ENCODE measurements around the gene PCDHGB4. TPM values are rescaled to one million over a fixed set of nuclear protein-coding genes. Genes with fewer than 3 reads are reported as not detected.
"Not testable (repeated sequence)": the region's sequence is repeated elsewhere in the genome, so short reads cannot be mapped to it uniquely, and the experiment has no call there.

Gene PCDHGB4
- total RNA-seq, 4 donors from 2014 or later = 5.2 to 8.9 (median 8.4) TPM

DNA sequence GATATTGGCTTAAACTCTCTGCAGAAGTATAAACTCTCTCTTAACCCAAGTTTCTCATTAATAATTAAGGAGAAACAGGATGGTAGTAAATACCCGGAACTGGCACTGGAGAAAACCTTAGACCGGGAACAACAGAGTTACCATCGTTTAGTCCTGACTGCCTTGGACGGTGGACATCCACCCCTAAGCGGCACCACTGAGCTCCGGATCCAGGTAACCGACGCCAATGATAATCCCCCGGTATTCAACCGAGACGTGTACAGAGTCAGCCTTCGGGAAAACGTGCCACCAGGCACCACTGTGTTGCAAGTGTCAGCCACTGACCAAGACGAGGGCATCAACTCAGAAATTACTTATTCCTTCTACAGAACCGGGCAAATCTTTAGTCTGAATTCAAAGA, 11.1 kb downstream of the PCDHGB4 start:
- no peak overlapping the region for H3K4me3 ChIP-seq (ENCODE audit: low read depth, poor library complexity, severe bottlenecking)
- no peak for TF ChIP-seq POLR2A (IDR thresholded peaks at IDR 0.05)
- no peak for DNase-seq (ENCODE audit: low spot score in 2 of 2)
- intact Hi-C loops (cut with DNase I; ENCODE audit: low total_unique reads) = no loop called here
- WGBS, 2 donors = 29 to 30% methylated on average over 15 of the region's 15 CpGs

DNA sequence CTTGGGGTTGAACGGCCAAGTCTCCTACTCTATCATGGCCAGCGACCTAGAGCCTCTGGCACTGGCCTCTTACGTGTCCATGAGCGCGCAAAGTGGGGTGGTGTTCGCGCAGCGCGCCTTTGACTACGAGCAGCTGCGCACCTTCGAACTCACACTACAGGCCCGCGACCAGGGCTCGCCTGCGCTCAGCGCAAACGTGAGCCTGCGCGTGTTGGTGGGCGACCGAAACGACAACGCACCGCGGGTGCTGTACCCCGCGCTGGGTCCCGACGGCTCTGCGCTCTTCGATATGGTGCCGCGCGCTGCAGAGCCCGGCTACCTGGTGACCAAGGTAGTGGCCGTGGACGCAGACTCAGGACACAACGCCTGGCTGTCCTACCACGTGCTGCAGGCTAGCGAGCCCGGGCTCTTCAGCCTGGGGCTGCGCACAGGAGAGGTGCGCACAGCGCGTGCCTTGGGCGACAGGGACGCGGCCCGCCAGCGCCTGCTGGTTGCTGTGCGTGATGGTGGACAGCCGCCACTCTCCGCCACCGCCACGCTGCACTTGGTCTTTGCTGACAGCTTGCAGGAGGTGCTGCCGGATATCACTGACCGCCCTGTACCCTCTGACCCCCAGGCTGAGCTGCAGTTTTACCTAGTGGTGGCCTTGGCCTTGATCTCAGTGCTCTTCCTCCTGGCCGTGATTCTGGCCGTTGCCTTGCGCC, 12.2 kb downstream of the PCDHGB4 start:
- intact Hi-C loops (cut with DNase I; ENCODE audit: low total_unique reads) = no loop called here
- TF ChIP-seq POLR2A (IDR thresholded peaks at IDR 0.05) = no peak
- TF ChIP-seq, protein P1, sequence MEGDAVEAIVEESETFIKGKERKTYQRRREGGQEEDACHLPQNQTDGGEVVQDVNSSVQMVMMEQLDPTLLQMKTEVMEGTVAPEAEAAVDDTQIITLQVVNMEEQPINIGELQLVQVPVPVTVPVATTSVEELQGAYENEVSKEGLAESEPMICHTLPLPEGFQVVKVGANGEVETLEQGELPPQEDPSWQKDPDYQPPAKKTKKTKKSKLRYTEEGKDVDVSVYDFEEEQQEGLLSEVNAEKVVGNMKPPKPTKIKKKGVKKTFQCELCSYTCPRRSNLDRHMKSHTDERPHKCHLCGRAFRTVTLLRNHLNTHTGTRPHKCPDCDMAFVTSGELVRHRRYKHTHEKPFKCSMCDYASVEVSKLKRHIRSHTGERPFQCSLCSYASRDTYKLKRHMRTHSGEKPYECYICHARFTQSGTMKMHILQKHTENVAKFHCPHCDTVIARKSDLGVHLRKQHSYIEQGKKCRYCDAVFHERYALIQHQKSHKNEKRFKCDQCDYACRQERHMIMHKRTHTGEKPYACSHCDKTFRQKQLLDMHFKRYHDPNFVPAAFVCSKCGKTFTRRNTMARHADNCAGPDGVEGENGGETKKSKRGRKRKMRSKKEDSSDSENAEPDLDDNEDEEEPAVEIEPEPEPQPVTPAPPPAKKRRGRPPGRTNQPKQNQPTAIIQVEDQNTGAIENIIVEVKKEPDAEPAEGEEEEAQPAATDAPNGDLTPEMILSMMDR (IDR thresholded peaks at IDR 0.05) = no peak
- WGBS, 2 donors = 31 to 33% methylated on average over 23 to 41 of the region's 61 CpGs
- DNase-seq (ENCODE audit: low spot score in 2 of 2) = no peak
- no peak overlapping the region for H3K4me3 ChIP-seq (ENCODE audit: low read depth, poor library complexity, severe bottlenecking)

DNA sequence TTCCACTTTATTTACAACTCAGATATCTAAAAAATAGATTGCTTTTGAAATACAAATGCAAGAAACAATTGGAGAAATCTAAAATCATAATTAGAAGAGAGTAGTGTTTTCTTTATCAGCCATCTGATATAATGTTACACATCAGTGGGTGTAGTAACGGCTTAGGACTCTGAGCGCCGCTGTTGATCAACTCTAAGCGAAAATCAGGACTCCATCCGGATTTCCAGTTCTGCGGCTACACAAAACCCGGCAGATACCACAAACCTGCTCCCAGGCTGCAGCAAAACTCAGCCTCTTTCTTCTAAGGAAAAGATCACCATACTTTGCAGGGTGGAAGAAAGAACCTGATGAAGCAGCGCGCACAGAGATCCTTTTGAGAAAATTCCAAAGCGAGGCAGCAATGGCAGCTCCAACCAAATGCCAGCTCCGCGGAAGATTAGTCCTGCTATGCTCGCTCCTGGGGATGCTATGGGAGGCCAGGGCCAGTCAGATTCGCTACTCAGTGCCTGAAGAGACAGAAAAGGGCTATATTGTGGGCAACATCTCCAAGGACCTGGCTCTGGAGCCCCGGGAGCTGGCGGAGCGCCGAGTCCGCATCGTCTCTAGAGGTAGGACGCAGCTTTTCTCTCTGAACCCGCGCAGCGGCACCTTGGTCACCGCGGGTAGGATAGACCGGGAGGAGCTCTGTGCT, 15.2 kb downstream of the PCDHGB4 start, which contains the start of gene PCDHGA9:
PCDHGA9 (plus strand) TSS at position 226 of the 691 bp plus-strand sequence; CDS start at position 401, 175 bp downstream.
- no peak for DNase-seq (ENCODE audit: low spot score in 2 of 2)
- intact Hi-C loops (cut with DNase I; ENCODE audit: low total_unique reads) = no loop called here
- 14 to 20% methylated on average over 26 to 27 of the region's 27 CpGs for WGBS, 2 donors
- TF ChIP-seq POLR2A (IDR thresholded peaks at IDR 0.05) = no peak
- TF ChIP-seq, protein P1 (IDR thresholded peaks at IDR 0.05) = no peak
- no peak within 1 kb of the TSS for H3K4me3 ChIP-seq (ENCODE audit: low read depth, poor library complexity, severe bottlenecking)

DNA sequence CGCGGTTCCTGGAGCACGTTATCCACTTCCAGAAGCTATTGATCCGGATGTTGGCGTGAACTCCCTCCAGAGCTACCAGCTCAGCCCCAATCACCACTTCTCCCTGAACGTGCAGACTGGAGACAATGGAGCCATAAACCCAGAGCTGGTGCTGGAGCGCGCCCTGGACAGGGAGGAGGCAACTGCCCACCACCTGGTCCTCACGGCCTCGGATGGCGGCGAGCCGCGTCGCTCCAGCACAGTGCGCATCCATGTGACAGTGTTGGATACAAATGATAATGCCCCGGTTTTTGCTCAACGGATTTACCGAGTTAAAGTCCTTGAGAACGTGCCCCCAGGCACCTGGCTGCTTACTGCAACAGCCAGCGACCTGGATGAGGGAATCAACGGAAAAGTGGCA, 15.9 kb downstream of the PCDHGB4 start:
- intact Hi-C loops (cut with DNase I; ENCODE audit: low total_unique reads) = no loop called here
- TF ChIP-seq, protein P1 (IDR thresholded peaks at IDR 0.05) = no peak
- no peak for TF ChIP-seq POLR2A (IDR thresholded peaks at IDR 0.05)
- 32 to 35% methylated on average over 22 of the region's 22 CpGs for WGBS, 2 donors
- H3K4me3 ChIP-seq (ENCODE audit: low read depth, poor library complexity, severe bottlenecking) = no peak overlapping the region
- DNase-seq (ENCODE audit: low spot score in 2 of 2) = no peak

DNA sequence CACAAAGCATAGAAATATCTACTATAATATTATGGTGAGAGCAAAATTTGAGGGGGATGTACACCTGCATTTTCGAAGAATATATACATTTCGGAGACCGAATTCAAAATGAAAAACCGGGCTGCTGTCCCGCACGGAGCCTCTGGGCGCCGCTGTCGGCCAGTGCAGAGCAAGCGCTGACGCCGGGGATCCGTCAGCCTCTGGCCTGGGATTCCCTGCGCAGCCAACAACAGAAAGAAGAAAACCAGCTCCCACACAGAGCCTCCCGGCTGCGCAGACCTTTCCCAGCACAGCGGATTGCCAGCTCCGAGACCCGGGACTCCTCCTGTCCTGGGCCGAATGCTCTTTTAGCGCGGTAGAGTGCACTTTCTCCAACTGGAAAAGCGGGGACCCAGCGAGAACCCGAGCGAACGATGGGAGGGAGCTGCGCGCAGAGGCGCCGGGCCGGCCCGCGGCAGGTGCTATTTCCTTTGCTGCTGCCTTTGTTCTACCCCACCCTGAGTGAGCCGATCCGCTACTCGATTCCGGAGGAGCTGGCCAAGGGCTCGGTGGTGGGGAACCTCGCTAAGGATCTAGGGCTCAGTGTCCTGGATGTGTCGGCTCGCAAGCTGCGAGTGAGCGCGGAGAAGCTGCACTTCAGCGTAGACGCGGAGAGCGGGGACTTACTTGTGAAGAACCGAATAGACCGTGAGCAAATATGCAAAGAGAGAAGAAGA, 20.4 kb downstream of the PCDHGB4 start, which contains the start of gene PCDHGB6:
PCDHGB6 (plus strand) TSS at position 232 of the 716 bp plus-strand sequence; CDS start at position 414, 182 bp downstream.
- H3K4me3 ChIP-seq (ENCODE audit: low read depth, poor library complexity, severe bottlenecking); DNase-seq (ENCODE audit: low spot score in 2 of 2); intact Hi-C loops (cut with DNase I; ENCODE audit: low total_unique reads): not testable (repeated sequence)
- 13 to 18% methylated on average over 35 to 39 of the region's 51 CpGs for WGBS, 2 donors

DNA sequence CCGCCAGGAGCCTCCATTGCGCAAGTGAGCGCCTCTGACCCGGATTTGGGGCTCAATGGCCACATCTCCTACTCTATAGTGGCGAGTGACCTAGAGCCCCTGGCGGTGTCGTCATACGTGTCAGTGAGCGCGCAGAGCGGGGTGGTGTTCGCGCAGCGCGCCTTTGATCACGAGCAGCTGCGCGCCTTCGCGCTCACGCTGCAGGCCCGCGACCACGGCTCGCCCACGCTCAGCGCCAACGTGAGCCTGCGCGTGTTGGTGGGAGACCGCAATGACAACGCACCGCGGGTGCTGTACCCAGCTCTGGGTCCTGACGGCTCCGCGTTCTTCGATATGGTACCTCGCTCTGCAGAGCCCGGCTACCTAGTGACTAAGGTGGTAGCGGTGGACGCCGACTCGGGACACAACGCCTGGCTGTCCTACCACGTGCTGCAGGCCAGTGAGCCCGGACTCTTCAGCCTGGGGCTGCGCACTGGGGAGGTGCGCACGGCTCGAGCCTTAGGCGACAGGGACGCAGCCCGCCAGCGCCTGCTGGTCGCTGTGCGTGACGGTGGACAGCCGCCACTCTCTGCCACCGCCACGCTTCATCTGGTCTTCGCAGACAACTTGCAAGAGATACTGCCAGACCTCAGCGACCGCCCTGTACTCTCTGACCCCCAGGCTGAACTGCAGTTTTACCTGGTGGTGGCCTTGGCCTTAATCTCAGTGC, 22.3 kb downstream of the PCDHGB4 start:
- 24 to 28% methylated on average over 28 to 38 of the region's 64 CpGs for WGBS, 2 donors
- intact Hi-C loops (cut with DNase I; ENCODE audit: low total_unique reads) = loop anchor here (10.0 kb wide), 1 partner anchor 145 kb away; no protein-coding TSS in a partner anchor
- H3K4me3 ChIP-seq (ENCODE audit: low read depth, poor library complexity, severe bottlenecking) = no peak overlapping the region
- DNase-seq (ENCODE audit: low spot score in 2 of 2) = no peak
- TF ChIP-seq, protein P1 (IDR thresholded peaks at IDR 0.05) = no peak
- TF ChIP-seq POLR2A (IDR thresholded peaks at IDR 0.05) = no peak
